K562 (cell line): ENCODE data around the gene MBNL2. TPM values are rescaled to one million over a fixed set of nuclear protein-coding genes. Genes with fewer than 3 reads are reported as not detected.

ENCODE experiments used
- ATAC-seq: fragments of 200-7000 bp; cut with Tn5 transposase; 3 replicates; pipeline ENCODE4 v1.9.1; 2020; ENCODE audit warnings: moderate library complexity
- BruUV-seq: library from RNA; stranded (reverse); fragments of 400-500 nt; replicated peaks from 2 replicates; lab custom pipeline; 2021; lab: Mats Ljungman, UMichigan
- CTCF ChIA-PET: fragments of 300-600 bp; formaldehyde crosslinking; extraction: SDS; loops from one replicate; lab custom pipeline; 2021; ENCODE audit warnings: low intra/inter-chr PET ratio; lab: Yijun Ruan, JAX
- POLR2A ChIA-PET: fragments of 300-600, 350-650 bp; sonication (Branson Sonifier 250); formaldehyde crosslinking; extraction: SDS; loops from one replicate; lab custom pipeline; 2021; ENCODE audit warnings: antibody characterized with exemption, inconsistent platforms; lab: Yijun Ruan, JAX
- DNase-seq, 4 experiments: peaks; one replicate each; pipeline versions ENCODE4 v3.0.0 to v3.0.0-alpha.2; 2011 to 2018; ENCODE audit warnings: low spot score in 3 of 4, mixed read lengths in 3 of 4; ENCODE audit errors: extremely low read depth in 1 of 4
- FAIRE-seq: peaks from 2 replicates; lab custom pipeline; 2011; peaks lifted over from hg19 to GRCh38; lab: Jason Lieb, UNC
- H2AFZ ChIP-seq: 2 replicates; pipeline ENCODE4 v1.6.0; 2011; ENCODE audit warnings: low read depth, low read length, control low read depth, inconsistent platforms
- H3K27ac ChIP-seq: fragments of 200-600 bp; 3 replicates; pipeline ENCODE4 v1.8.0; 2011; ENCODE audit warnings: low read depth, mild to moderate bottlenecking, control low read depth, inconsistent platforms, low read length, moderate library complexity, mixed read lengths; ENCODE audit errors: extremely low read depth
- H3K27me3 ChIP-seq, 2 experiments: fragments of 300-600 bp in 1 of 2; 2 replicates in 1 of 2; 3 replicates in 1 of 2; pipeline versions ENCODE4 v1.6.0 to v1.8.0; 2011; ENCODE audit warnings: inconsistent platforms in 2 of 2, low read length in 2 of 2, mild to moderate bottlenecking in 1 of 2, mixed read lengths in 1 of 2, moderate library complexity in 1 of 2; ENCODE audit not compliant: control insufficient read depth in 2 of 2, insufficient read depth in 2 of 2
- H3K36me3 ChIP-seq: fragments of 300-600 bp; 3 replicates; pipeline ENCODE4 v1.8.0; 2011; ENCODE audit warnings: mild to moderate bottlenecking, low read length, inconsistent platforms; ENCODE audit not compliant: control insufficient read depth, insufficient read depth
- H3K4me1 ChIP-seq, 2 experiments: fragments of 200-600 bp in 1 of 2; replicated peaks in 1 of 2; 2 replicates in 1 of 2; 3 replicates in 1 of 2; pipeline versions ENCODE4 v1.5.1 to v1.8.0; 2011; ENCODE audit warnings: inconsistent platforms in 2 of 2, low read length in 2 of 2, mild to moderate bottlenecking in 1 of 2, mixed read lengths in 1 of 2, moderate library complexity in 1 of 2; ENCODE audit not compliant: control insufficient read depth in 2 of 2, insufficient read depth in 2 of 2
- H3K4me2 ChIP-seq: 2 replicates; pipeline ENCODE4 v1.6.1; 2011; ENCODE audit warnings: low read length, control low read depth, inconsistent platforms, mixed read lengths; ENCODE audit not compliant: insufficient read depth
- H3K4me3 ChIP-seq: fragments of 200-600 bp; sonication (generic), shearing (Covaris generic); 2 replicates; pipeline ENCODE4 v1.5.1; 2016; ENCODE audit warnings: control low read depth, inconsistent platforms
- H3K79me2 ChIP-seq: fragments of 200-600 bp; 3 replicates; pipeline ENCODE4 v1.8.0; 2011; ENCODE audit warnings: low read length, inconsistent platforms; ENCODE audit not compliant: control insufficient read depth, insufficient read depth
- H3K9ac ChIP-seq, 2 experiments: 2 replicates each; pipeline versions ENCODE4 v1.6.0 to v1.6.1; 2011; ENCODE audit warnings: low read depth in 2 of 2, low read length in 2 of 2, control low read depth in 1 of 2, inconsistent platforms in 1 of 2, mild to moderate bottlenecking in 1 of 2, mixed read lengths in 1 of 2; ENCODE audit not compliant: insufficient read depth in 1 of 2
- H3K9me1 ChIP-seq: one replicate; pipeline ENCODE4 v1.6.0; 2011; ENCODE audit warnings: inconsistent platforms, mild to moderate bottlenecking, low read length, moderate library complexity; ENCODE audit not compliant: control insufficient read depth, insufficient read depth
- H3K9me3 ChIP-seq: replicated peaks from 2 replicates; pipeline ENCODE4 v1.5.1; 2011; ENCODE audit warnings: low read depth, low read length, inconsistent platforms; ENCODE audit not compliant: control insufficient read depth, insufficient read depth
- H4K20me1 ChIP-seq: replicated peaks from 2 replicates; pipeline ENCODE4 v1.6.1; 2011; ENCODE audit warnings: low read length, inconsistent platforms, mixed read lengths; ENCODE audit not compliant: control insufficient read depth, insufficient read depth
- ARNT ChIP-seq, 2 experiments: fragments of 450-650 bp; IDR thresholded peaks; 2 replicates each; pipeline ENCODE4 v1.6.1; 2016; ENCODE audit warnings: mild to moderate bottlenecking in 1 of 2
- CREB3 ChIP-seq: fragments of 450-650 bp; conservative IDR thresholded peaks from 2 replicates; pipeline ENCODE4 v1.6.1; 2016; ENCODE audit warnings: missing genetic modification characterization, low read depth, mild to moderate bottlenecking, missing compliant biosample characterization, moderate library complexity
- DMBX1 ChIP-seq: fragments of 250-450 bp; sonication (Bioruptor Pico); IDR thresholded peaks from 2 replicates; pipeline ENCODE4 v1.8.0; 2022; ENCODE audit warnings: inconsistent platforms, mild to moderate bottlenecking, moderate library complexity, borderline replicate concordance
- FOXP1 ChIP-seq: sonication (generic); formaldehyde crosslinking; IDR thresholded peaks from 2 replicates; pipeline ENCODE4 v1.8.0; 2022; ENCODE audit warnings: mild to moderate bottlenecking, missing genetic modification reagents
- IRF2 ChIP-seq: sonication (generic); formaldehyde crosslinking; IDR thresholded peaks from 2 replicates; pipeline ENCODE4 v1.8.1; 2022; ENCODE audit warnings: mild to moderate bottlenecking, missing genetic modification reagents
- MBD1 ChIP-seq: fragments of 250-450 bp; sonication (Bioruptor Pico); IDR thresholded peaks from 2 replicates; pipeline ENCODE4 v1.8.0; 2022; ENCODE audit warnings: inconsistent platforms
- NEUROD1 ChIP-seq: fragments of 150-350 bp; IDR thresholded peaks from 2 replicates; pipeline ENCODE4 v1.6.1; 2014; ENCODE audit warnings: borderline replicate concordance, low read length, low read depth; ENCODE audit not compliant: partially characterized antibody
- STAG1 ChIP-seq: sonication (generic); formaldehyde crosslinking; IDR thresholded peaks from 2 replicates; pipeline ENCODE4 v1.5.0; 2020; ENCODE audit warnings: missing genetic modification reagents, borderline replicate concordance
- STAT6 ChIP-seq: sonication (generic); formaldehyde crosslinking; IDR thresholded peaks from 2 replicates; pipeline ENCODE4 v1.8.1; 2023; ENCODE audit warnings: mild to moderate bottlenecking, missing genetic modification reagents
- TAF15 ChIP-seq: fragments of 200-400 bp; formaldehyde crosslinking; IDR thresholded peaks from 2 replicates; pipeline ENCODE4 v1.6.1; 2017; ENCODE audit warnings: mild to moderate bottlenecking, low read depth, low read length, moderate library complexity
- TAL1 ChIP-seq: fragments of 450-650 bp; IDR thresholded peaks from 2 replicates; pipeline ENCODE4 v1.6.1; 2016; ENCODE audit warnings: mild to moderate bottlenecking
- TCF15 ChIP-seq: fragments of 250-450 bp; sonication (Bioruptor Pico); IDR thresholded peaks from 2 replicates; pipeline ENCODE4 v1.8.0; 2022; ENCODE audit warnings: moderate library complexity, mild to moderate bottlenecking, inconsistent platforms
- UBTF ChIP-seq, 2 experiments: IDR thresholded peaks; 2 replicates each; pipeline ENCODE4 v1.6.1; 2012; ENCODE audit warnings: improper control_type of control experiment in 2 of 2, low read depth in 2 of 2, low read length in 2 of 2, borderline replicate concordance in 1 of 2
- WGBS: fragments of 100-300 bp; shearing (Covaris generic); methylation state at CpG from one replicate; pipeline ENCODE4 v1.1.6; 2016; ENCODE audit warnings: low coverage, mixed read lengths; ENCODE audit not compliant: insufficient coverage; ENCODE audit errors: missing lambda C conversion rate; 5-methylcytosine and 5-hydroxymethylcytosine counted together
- in situ Hi-C: fragments of 300-500 bp; cut with MboI; formaldehyde crosslinking; loops from 4 replicates; pipeline ENCODE4 v1.15.0; 2018; ENCODE audit warnings: inconsistent platforms, mixed read lengths
- intact Hi-C: fragments of 100-400 bp; cut with micrococcal nuclease; formaldehyde crosslinking; loops from 2 replicates; pipeline ENCODE4 v1.14.2; 2022
- polyA plus RNA-seq, 8 experiments: library from polyadenylated mRNA; depleted of rRNA in 4 of 8; stranded (reverse) in 5 of 8; unstranded in 3 of 8; fragments of >200 nt; fragmentation: Nextera tagmentation in 2 of 8; fragmentation: Illumina TruSeq in 1 of 8; extraction: Ambion mirVana in 2 of 8; extraction: Trizol in 1 of 8; gene quantifications; 2 replicates each; pipeline versions ENCODE4 v1.2.1 to v1.2.3, GENCODE V29; 2011 to 2014; ENCODE audit warnings: inconsistent platforms in 1 of 8, missing spikeins in 1 of 8
- total RNA-seq, 7 experiments: library from RNA; depleted of rRNA in 6 of 7; stranded (reverse); fragments of >200 nt in 6 of 7; fragmentation: Illumina TruSeq in 2 of 7; extraction: Trizol in 2 of 7; gene quantifications; 2 replicates each; pipeline versions ENCODE4 v1.2.1 to v1.2.3, GENCODE V29; 2011 to 2021; ENCODE audit warnings: low replicate concordance in 1 of 7

The MBNL2 gene
- total and polyA plus RNA-seq, 9 of the 15 experiments (the other 6 are each of a cell fraction or from before 2014, with no cell fraction given), result 7.0 to 24.8 (median 13.8) TPM

- Histone ChIP-seq H3K4me3 (no peak overlapping the region), H2AFZ (no peak overlapping the region), H3K9me3 (no peaks in the 10 kb centered on the region), H3K4me2 (no peak overlapping the region), H3K27me3 (no peaks in the 10 kb centered on the region), H4K20me1 (0 out of 2 replicates have a peak, but pooled peaks cover 9% of the 10 kb centered on the region), H3K79me2 (peaks cover 20% of the 10 kb centered on the region), H3K9ac (no peak overlapping the region), H3K4me1 (no peaks in the 10 kb centered on the region; a peak in 1 of 5 replicates), H3K9me1 (no peaks in the 10 kb centered on the region), H3K36me3 (no peaks in the 10 kb centered on the region; the same call in 2 of the 3 replicates), H3K27ac (no peak overlapping the region)
- ChIA-PET POLR2A (interaction anchor here (0.6 kb wide), 1 partner anchor 187 kb away, joined by 4 read pairs; no protein-coding TSS in a partner anchor), CTCF (no interaction called here)
- DNase-seq (no peak), ATAC-seq (no peak), FAIRE-seq (no peak)
- no TSS peak for BruUV-seq
- WGBS, result 86% methylated on average over 5 of the region's 6 CpGs
- in situ Hi-C loops, result no loop called here
- intact Hi-C loops, result no loop called here
- TF ChIP-seq STAG1 (CRISPR knock-in tag) (no peak), TAF15 (no peak), STAT6 (CRISPR knock-in tag) (no peak), DMBX1 (no peak), CREB3 (tag) (no peak), IRF2 (no peak), NEUROD1 (no peak), TCF15 (CRISPR knock-in tag) (no peak), TAL1 (no peak), FOXP1 (no peak), ARNT (IDR thresholded peaks at IDR 0.05) (no peak), MBD1 (no peak), UBTF (IDR thresholded peaks at IDR 0.05; ENCODE audit: borderline replicate concordance in 1 of 2, low read depth in 2 of 2, low read length in 2 of 2) (no peak)
These were observed 88.8 kb downstream of the MBNL2 start for GRCh38 chr13:97310809-97311436.
